RWPE2 (cell line): Measurements from ENCODE around the gene SHISA9.

Source experiments
- ATAC-seq: fragments of 200-7000 bp; cut with Tn5 transposase; 3 replicates; pipeline ENCODE4 v1.9.1; 2021; ENCODE audit warnings: low read depth
- DNase-seq: peaks from one replicate; pipeline ENCODE4 v3.0.0-alpha.2; 2020; ENCODE audit warnings: low spot score
- H3K27ac ChIP-seq: fragments of 450-650 bp; 2 replicates; pipeline ENCODE4 v1.5.1; 2017; ENCODE audit warnings: mild to moderate bottlenecking; ENCODE audit not compliant: poor library complexity, severe bottlenecking
- H3K27me3 ChIP-seq: fragments of 250-450 bp; sonication (Bioruptor Pico); 2 replicates; pipeline ENCODE4 v1.5.1; 2021; ENCODE audit warnings: mild to moderate bottlenecking, moderate library complexity; ENCODE audit not compliant: insufficient read depth, poor library complexity, severe bottlenecking
- H3K36me3 ChIP-seq: fragments of 250-450 bp; sonication (Bioruptor Pico); 2 replicates; pipeline ENCODE4 v1.5.1; 2020; ENCODE audit warnings: low read depth, mild to moderate bottlenecking, moderate library complexity
- H3K4me1 ChIP-seq: fragments of 250-450 bp; sonication (Bioruptor Pico); 2 replicates; pipeline ENCODE4 v1.5.1; 2021; ENCODE audit warnings: mild to moderate bottlenecking, moderate library complexity; ENCODE audit not compliant: insufficient read depth, poor library complexity, severe bottlenecking
- H3K4me3 ChIP-seq: fragments of 250-450 bp; sonication (Bioruptor Pico); 2 replicates; pipeline ENCODE4 v1.5.1; 2021; ENCODE audit warnings: mild to moderate bottlenecking, moderate library complexity; ENCODE audit not compliant: severe bottlenecking
- H3K9me3 ChIP-seq: fragments of 250-450 bp; sonication (Bioruptor Pico); 2 replicates; pipeline ENCODE4 v1.5.1; 2021; ENCODE audit warnings: mild to moderate bottlenecking, moderate library complexity; ENCODE audit not compliant: severe bottlenecking
- TF ChIP-seq, protein P1 (sequence below): fragments of 450-650 bp; IDR thresholded peaks from one replicate; pipeline ENCODE4 v1.5.1; 2017; ENCODE audit warnings: mild to moderate bottlenecking, moderate library complexity; ENCODE audit not compliant: poor library complexity, severe bottlenecking

Gene SHISA9

DNA sequence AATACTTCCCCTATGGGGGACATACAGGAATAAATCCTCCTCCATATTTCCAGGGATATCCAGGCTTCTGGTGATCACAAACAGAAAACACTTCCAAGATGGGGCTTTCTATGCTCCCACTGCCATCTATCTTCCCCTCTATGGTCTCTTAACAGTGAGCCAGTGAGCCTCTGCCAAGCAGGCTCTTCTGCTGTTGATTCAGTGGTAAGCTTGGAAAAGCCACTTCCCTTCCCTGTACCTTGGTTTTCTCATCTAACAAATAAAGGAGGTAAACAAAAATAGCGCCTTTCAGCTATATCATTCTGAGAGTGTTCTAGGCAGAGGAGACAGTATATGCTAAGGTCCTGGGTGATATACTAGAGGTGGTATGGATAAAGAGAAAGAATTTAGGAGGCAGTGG lies 368.0 kb downstream of the SHISA9 start:
- no peaks in the 10 kb centered on the region for H3K9me3 ChIP-seq
- no peak overlapping the region for H3K4me3 ChIP-seq
- no peaks in the 10 kb centered on the region for H3K36me3 ChIP-seq
- ATAC-seq (no peak), DNase-seq (no peak)
- TF ChIP-seq, protein P1, sequence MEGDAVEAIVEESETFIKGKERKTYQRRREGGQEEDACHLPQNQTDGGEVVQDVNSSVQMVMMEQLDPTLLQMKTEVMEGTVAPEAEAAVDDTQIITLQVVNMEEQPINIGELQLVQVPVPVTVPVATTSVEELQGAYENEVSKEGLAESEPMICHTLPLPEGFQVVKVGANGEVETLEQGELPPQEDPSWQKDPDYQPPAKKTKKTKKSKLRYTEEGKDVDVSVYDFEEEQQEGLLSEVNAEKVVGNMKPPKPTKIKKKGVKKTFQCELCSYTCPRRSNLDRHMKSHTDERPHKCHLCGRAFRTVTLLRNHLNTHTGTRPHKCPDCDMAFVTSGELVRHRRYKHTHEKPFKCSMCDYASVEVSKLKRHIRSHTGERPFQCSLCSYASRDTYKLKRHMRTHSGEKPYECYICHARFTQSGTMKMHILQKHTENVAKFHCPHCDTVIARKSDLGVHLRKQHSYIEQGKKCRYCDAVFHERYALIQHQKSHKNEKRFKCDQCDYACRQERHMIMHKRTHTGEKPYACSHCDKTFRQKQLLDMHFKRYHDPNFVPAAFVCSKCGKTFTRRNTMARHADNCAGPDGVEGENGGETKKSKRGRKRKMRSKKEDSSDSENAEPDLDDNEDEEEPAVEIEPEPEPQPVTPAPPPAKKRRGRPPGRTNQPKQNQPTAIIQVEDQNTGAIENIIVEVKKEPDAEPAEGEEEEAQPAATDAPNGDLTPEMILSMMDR = no peak
- H3K27me3 ChIP-seq = no peaks in the 10 kb centered on the region
- H3K4me1 ChIP-seq = no peaks in the 10 kb centered on the region
- H3K27ac ChIP-seq = no peak overlapping the region

GRCh38 chr16:13269905-13270528 lies 368.6 kb downstream of the SHISA9 start:
- no peak overlapping the region for H3K27ac ChIP-seq
- no peaks in the 10 kb centered on the region for H3K4me1 ChIP-seq
- TF ChIP-seq, protein P1 = no peak
- ATAC-seq (no peak), DNase-seq (no peak)
- no peaks in the 10 kb centered on the region for H3K36me3 ChIP-seq
- H3K27me3 ChIP-seq = no peaks in the 10 kb centered on the region
- H3K4me3 ChIP-seq = no peak overlapping the region
- H3K9me3 ChIP-seq = peaks cover under 1% of the 10 kb centered on the region

DNA sequence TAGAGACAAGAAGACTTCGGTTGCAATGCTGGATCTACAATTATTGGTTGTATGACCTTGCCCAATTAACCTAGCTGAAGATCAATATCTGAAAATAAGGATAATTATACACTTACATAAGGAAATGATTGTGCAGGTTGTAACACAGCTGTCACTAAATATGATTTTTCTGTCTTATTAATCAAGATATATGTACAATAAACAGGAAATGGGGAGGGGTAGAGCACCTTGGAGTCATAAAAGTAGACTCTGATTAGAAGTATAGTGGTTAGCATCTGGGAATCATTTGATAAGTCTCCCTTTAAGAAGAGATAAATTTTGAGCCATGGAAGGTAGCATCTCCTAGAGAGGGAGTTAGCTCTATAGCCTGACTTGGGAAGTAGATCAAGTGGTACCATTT lies 369.2 kb downstream of the SHISA9 start:
- peaks cover 2% of the 10 kb centered on the region for H3K9me3 ChIP-seq
- H3K27ac ChIP-seq = no peak overlapping the region
- no peaks in the 10 kb centered on the region for H3K36me3 ChIP-seq
- no peak overlapping the region for H3K4me3 ChIP-seq
- TF ChIP-seq, protein P1 = no peak
- no peaks in the 10 kb centered on the region for H3K4me1 ChIP-seq
- ATAC-seq (no peak), DNase-seq (no peak)
- no peaks in the 10 kb centered on the region for H3K27me3 ChIP-seq

DNA sequence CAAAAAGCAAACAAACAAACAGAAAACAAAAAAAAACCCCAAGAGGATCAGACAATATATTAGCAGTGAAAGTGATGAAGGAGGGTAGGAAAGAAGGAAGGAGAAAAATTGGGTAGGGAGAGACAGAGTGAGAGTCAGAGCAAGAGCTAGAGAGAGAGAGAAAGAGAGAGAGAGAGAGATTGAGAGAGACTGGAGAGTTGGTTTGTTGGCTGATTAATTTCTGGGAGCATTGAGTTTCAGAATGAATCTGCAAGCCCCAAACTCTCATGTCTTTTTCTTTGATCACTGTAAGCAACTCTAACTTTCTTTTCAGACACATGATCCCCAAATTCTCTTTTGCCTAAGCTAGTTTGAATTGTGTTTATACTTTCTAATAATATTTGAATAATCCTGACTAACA lies 388.1 kb downstream of the SHISA9 start:
- ATAC-seq = no peak; the same call in 2 of the 3 replicates
- no peaks in the 10 kb centered on the region for H3K36me3 ChIP-seq
- no peak for DNase-seq
- TF ChIP-seq, protein P1 = no peak
- peaks cover 6% of the 10 kb centered on the region for H3K9me3 ChIP-seq
- H3K4me3 ChIP-seq = no peak overlapping the region
- H3K4me1 ChIP-seq = peaks cover 7% of the 10 kb centered on the region
- no peaks in the 10 kb centered on the region for H3K27me3 ChIP-seq
- no peak overlapping the region for H3K27ac ChIP-seq
